Measurements from ENCODE around the gene ARHGAP6.

The ARHGAP6 gene, protein sequence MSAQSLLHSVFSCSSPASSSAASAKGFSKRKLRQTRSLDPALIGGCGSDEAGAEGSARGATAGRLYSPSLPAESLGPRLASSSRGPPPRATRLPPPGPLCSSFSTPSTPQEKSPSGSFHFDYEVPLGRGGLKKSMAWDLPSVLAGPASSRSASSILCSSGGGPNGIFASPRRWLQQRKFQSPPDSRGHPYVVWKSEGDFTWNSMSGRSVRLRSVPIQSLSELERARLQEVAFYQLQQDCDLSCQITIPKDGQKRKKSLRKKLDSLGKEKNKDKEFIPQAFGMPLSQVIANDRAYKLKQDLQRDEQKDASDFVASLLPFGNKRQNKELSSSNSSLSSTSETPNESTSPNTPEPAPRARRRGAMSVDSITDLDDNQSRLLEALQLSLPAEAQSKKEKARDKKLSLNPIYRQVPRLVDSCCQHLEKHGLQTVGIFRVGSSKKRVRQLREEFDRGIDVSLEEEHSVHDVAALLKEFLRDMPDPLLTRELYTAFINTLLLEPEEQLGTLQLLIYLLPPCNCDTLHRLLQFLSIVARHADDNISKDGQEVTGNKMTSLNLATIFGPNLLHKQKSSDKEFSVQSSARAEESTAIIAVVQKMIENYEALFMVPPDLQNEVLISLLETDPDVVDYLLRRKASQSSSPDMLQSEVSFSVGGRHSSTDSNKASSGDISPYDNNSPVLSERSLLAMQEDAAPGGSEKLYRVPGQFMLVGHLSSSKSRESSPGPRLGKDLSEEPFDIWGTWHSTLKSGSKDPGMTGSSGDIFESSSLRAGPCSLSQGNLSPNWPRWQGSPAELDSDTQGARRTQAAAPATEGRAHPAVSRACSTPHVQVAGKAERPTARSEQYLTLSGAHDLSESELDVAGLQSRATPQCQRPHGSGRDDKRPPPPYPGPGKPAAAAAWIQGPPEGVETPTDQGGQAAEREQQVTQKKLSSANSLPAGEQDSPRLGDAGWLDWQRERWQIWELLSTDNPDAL (N-terminal part only)

DNA sequence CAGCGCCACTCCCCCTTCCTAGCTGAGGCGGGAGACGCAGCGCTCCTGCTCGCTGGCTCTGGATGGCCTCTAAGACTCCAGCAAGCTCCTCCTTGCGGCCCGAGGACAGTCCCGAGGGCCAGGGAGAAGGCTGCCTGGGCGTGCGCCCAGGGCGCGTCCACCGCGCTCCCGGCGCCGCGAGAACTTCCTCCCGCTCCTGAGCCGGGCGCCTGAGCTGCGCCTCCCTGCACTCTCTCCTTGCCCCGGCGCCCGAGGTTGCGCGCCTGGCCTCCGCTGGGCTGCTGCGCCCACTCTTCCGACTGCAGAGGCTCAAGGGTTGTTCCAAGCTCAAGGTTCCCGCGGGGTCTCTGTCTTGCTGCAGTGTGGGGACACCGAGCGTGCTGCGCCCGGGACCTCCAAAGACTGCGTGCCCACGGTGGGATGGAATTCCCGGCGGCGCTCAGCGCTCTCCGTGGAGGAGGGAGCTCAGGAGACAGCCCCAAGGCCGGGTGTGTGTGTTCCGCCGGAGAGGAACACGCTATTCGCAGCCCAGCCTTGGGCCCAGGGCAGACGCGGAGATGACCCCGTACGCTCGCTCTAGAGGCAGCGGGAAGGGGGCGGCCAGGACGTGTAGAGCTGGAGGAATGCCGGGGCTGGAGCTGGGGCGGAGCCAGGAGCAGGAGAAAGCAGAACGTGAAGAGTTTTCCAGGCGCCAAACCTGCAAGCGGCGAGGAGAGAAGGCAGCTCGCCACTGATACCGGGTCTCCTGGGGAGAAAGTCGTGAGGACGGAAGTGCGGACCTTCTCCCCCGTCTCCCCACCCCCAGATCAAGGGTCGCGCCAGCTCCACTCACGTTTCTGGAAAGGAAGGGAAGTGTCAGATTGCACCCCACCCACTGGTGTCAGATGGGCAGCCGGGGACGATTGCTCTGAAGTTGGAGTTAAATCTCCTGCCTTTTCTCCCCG, at the start of gene ARHGAP6:
ARHGAP6 (minus strand) TSS at position 753 of the 944 bp plus-strand sequence. CDS start 1,092 bp downstream, outside the sequence.
- TF ChIP-seq, protein P1, sequence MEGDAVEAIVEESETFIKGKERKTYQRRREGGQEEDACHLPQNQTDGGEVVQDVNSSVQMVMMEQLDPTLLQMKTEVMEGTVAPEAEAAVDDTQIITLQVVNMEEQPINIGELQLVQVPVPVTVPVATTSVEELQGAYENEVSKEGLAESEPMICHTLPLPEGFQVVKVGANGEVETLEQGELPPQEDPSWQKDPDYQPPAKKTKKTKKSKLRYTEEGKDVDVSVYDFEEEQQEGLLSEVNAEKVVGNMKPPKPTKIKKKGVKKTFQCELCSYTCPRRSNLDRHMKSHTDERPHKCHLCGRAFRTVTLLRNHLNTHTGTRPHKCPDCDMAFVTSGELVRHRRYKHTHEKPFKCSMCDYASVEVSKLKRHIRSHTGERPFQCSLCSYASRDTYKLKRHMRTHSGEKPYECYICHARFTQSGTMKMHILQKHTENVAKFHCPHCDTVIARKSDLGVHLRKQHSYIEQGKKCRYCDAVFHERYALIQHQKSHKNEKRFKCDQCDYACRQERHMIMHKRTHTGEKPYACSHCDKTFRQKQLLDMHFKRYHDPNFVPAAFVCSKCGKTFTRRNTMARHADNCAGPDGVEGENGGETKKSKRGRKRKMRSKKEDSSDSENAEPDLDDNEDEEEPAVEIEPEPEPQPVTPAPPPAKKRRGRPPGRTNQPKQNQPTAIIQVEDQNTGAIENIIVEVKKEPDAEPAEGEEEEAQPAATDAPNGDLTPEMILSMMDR (conservative IDR thresholded peaks at IDR 0.05), result no peak
- H3K27ac ChIP-seq, result no peak within 1 kb of the TSS

DNA sequence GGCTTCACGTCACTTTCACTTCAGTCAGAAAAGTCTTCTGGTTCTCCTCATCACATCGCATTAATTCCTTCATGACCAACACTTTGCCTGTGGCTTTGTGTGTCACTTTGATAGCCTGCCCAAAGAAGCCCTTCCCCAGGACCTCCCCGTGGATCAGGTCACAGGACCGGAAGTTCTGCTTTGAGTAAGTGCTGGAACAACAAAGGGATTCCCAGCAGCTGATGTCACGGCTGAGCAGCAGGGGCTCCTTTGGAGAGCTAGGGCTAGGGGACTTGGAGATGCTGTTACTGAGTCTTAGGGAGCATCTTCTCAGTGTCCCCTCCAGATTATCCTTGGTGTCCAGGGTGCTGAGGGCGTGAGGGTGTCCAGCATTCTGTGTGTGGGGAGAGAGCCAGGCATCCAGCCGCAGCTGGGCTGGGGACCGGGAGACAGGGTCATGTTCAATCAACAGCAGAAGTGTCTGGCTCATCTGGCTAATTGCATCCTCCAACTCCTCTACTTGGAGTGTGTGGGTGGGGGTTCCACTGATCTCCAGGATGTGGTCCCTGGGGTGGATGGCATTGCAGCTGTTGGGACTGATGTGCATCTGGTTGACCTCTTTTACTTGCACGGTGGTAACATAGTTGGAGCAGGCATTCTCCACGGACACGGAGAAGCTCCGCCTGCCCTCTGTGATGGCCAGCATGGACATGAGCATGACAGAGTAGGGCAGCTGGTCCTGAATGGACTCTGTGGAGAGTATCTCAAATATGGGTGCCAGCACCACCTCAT, 39.2 kb upstream of the ARHGAP6 start:
- H3K27ac ChIP-seq, result no peak overlapping the region

DNA sequence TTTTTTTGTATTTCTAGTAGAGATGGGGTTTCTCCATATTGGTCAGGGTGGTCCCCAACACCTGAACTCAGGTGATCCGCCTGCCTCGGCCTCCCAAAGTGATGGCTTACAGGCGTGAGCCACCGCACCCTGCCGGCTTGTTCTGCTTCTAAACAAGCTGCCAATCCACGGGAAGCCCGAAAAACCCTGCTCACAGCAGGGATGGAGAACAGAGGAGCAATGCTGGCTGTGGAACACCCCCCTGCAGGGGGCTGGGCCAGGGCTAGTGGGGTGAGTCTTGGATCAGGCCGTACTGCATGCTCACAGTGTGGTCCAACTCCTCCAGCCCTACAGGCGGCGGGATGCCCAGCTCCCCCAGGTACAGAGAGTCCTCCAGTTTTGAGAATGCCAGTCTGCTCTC, 38.1 kb upstream of the ARHGAP6 start:
- TF ChIP-seq, protein P1 (conservative IDR thresholded peaks at IDR 0.05), result no peak
- no peak overlapping the region for H3K27ac ChIP-seq

More for the DNA sequence above, 39.2 kb upstream of the ARHGAP6 start:
- TF ChIP-seq, protein P1 (conservative IDR thresholded peaks at IDR 0.05), result no peak

DNA sequence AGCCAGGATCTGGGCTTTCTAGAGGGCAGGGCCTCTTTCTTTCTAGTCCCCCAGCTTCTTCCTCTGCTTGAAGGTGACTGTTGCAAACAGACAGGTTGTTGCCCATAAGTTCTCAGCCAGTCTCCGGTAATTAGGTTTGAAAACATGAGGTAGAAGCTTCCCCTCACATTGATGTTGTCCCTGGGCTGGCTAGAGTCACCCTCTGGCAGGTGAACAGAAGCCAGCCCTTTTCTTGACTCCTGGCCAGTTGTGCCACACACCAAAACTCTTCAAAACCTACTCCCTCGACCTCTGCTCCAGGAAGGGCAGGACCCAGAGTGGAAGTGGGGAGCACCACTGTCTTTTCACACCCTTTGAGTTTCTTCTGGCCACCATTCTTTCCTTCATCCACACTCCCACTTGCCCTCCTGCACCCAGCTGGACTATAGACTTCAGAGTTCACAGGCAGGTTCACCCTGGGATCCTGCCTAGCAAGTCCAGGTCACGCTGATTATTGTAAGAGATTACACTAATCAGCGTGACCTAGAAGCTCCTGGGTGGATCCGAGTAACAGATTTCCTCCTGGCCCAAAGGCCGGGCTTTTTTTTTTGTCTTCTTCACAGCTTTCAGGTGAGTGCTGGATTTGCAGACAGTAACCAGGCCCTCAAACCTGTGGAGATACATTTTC, 37.4 kb upstream of the ARHGAP6 start:
- no peak overlapping the region for H3K27ac ChIP-seq
- TF ChIP-seq, protein P1 (conservative IDR thresholded peaks at IDR 0.05), result no peak

DNA sequence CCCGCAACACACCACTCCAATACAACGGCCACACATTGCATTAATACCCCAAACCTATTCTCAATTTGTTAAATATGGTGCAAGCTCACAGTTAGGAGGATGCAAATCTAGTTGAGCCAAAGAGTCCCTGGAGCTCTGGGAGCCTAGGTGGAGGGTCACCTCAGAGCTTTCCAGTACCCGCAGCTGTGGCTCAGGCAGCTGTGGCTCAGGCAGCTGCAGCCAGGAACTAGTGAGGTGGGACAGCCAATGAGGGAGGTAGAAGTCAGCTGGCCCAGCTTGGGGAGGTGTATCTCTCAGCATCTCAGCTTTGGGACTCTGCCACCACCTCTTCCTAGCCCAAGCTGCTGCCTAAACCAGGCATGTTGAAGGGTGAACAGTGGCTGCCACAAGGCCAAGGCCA, 36.7 kb upstream of the ARHGAP6 start:
- TF ChIP-seq, protein P1 (conservative IDR thresholded peaks at IDR 0.05), result no peak
- H3K27ac ChIP-seq, result no peak overlapping the region

DNA sequence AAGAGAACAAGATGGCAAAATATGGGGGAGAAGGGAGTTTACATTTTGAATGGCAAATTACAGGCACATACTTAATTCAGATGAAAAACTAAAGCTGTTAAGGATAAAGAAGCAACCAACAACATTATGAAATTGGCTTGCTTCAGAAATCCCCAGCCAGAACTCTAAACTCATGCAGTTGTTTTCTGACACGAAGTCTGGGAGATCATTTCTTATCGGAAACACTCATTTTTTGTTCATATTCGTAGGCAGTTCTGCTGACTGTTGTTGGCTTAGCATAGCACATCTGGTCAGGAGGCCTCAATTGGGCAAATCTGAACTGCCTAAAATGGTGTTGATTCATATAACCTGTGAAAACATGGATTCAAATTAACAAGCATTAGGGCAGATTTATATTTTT, 33.0 kb upstream of the ARHGAP6 start:
- H3K27ac ChIP-seq, result no peak overlapping the region

More for the DNA sequence above, 33.0 kb upstream of the ARHGAP6 start:
- TF ChIP-seq, protein P1 (conservative IDR thresholded peaks at IDR 0.05), result no peak

Data from VCaP (cell line).